Tibial nerve (tissue), 4 donors: ENCODE results near the gene SERTM1. TPM values are rescaled to one million over a fixed set of nuclear protein-coding genes. Genes with fewer than 3 reads are reported as not detected.

Experiments
- DNase-seq, 2 donors: peaks; one replicate each; pipeline ENCODE4 v3.0.0-alpha.2; 2019; ENCODE audit warnings: low spot score in 2 of 2
- H3K27ac ChIP-seq, 4 donors: fragments of 200-600 bp; sonication (generic) in 3 of 4; one replicate each; pipeline ENCODE4 v1.5.1; 2017 to 2019; ENCODE audit warnings: mild to moderate bottlenecking in 1 of 4
- H3K27me3 ChIP-seq, 2 donors: fragments of 200-600 bp; sonication (generic) in 1 of 2; one replicate each; pipeline versions ENCODE4 v1.5.1 to v1.6.0; 2017 to 2019
- H3K36me3 ChIP-seq, 3 donors: fragments of 200-600 bp; sonication (generic); one replicate each; pipeline ENCODE4 v1.5.1; 2018 to 2019
- H3K4me1 ChIP-seq, 4 donors: fragments of 200-600 bp; sonication (generic) in 3 of 4; one replicate each; pipeline ENCODE4 v1.5.1; 2017 to 2019
- H3K4me3 ChIP-seq, 4 donors: fragments of 200-600 bp; sonication (generic) in 3 of 4; one replicate each; pipeline ENCODE4 v1.5.1; 2017 to 2019; ENCODE audit warnings: mild to moderate bottlenecking in 1 of 4, moderate library complexity in 1 of 4
- H3K9me3 ChIP-seq, 4 donors: fragments of 200-600 bp; sonication (generic) in 3 of 4; one replicate each; pipeline ENCODE4 v1.5.1; 2017 to 2019
- EP300 ChIP-seq, 2 donors: sonication (generic); formaldehyde crosslinking; IDR thresholded peaks; one replicate each; pipeline ENCODE4 v1.6.1; 2017; ENCODE audit warnings: antibody characterized with exemption in 2 of 2, mild to moderate bottlenecking in 1 of 2
- POLR2A ChIP-seq, 2 donors: fragments of 450-650 bp; IDR thresholded peaks; one replicate each; pipeline ENCODE4 v1.6.1; 2017; ENCODE audit warnings: antibody characterized with exemption in 2 of 2, mild to moderate bottlenecking in 2 of 2, moderate library complexity in 2 of 2
- WGBS, 2 donors: methylation state at CpG; one replicate each; pipeline ENCODE4 v1.1.5; 2018; 5-methylcytosine and 5-hydroxymethylcytosine counted together
- total RNA-seq, 4 donors: library from RNA; depleted of rRNA; stranded (reverse); fragments of >200 nt; gene quantifications; one replicate each; pipeline ENCODE4 v1.1.0, GENCODE V29; 2016
- TF ChIP-seq, protein P1 (sequence below), 5 experiments: fragments of 200-600 bp in 3 of 5; fragments of 450-650 bp in 2 of 5; sonication (generic) in 3 of 5; IDR thresholded peaks; one replicate each; pipeline ENCODE4 v1.5.1; 2016 to 2019; ENCODE audit warnings: antibody characterized with exemption in 5 of 5, mild to moderate bottlenecking in 3 of 5, moderate library complexity in 2 of 5

Gene SERTM1
- total RNA-seq, 4 donors from 2014 or later, result 0.21 to 1.2 TPM; not detected in 2

GRCh38 chr13:36674337-36675212 is 755 bp downstream of the SERTM1 start:
- H3K27me3 ChIP-seq, result peaks cover 0 to 36% of the 10 kb centered on the region in 2 donors
- DNase-seq, result no peak
- peaks cover 0 to 19% (median 3%) of the 10 kb centered on the region in 4 donors for H3K4me1 ChIP-seq
- 8 to 12% methylated on average over 31 to 33 of the region's 33 CpGs for WGBS, 2 donors
- no peak overlapping the region for H3K27ac ChIP-seq
- H3K4me3 ChIP-seq, result peak overlapping the region in 1 of 4 donors; percentile 37
- H3K9me3 ChIP-seq, result no peaks in the 10 kb centered on the region
- TF ChIP-seq POLR2A (IDR thresholded peaks at IDR 0.05), result no peak
- no peak for TF ChIP-seq EP300 (IDR thresholded peaks at IDR 0.05)
- TF ChIP-seq, protein P1, sequence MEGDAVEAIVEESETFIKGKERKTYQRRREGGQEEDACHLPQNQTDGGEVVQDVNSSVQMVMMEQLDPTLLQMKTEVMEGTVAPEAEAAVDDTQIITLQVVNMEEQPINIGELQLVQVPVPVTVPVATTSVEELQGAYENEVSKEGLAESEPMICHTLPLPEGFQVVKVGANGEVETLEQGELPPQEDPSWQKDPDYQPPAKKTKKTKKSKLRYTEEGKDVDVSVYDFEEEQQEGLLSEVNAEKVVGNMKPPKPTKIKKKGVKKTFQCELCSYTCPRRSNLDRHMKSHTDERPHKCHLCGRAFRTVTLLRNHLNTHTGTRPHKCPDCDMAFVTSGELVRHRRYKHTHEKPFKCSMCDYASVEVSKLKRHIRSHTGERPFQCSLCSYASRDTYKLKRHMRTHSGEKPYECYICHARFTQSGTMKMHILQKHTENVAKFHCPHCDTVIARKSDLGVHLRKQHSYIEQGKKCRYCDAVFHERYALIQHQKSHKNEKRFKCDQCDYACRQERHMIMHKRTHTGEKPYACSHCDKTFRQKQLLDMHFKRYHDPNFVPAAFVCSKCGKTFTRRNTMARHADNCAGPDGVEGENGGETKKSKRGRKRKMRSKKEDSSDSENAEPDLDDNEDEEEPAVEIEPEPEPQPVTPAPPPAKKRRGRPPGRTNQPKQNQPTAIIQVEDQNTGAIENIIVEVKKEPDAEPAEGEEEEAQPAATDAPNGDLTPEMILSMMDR (IDR thresholded peaks at IDR 0.05), result no peak
- H3K36me3 ChIP-seq, result no peaks in the 10 kb centered on the region

GRCh38 chr13:36675213-36675536 is 1.4 kb downstream of the SERTM1 start:
- no peak overlapping the region for H3K27ac ChIP-seq
- H3K9me3 ChIP-seq, result no peaks in the 10 kb centered on the region
- TF ChIP-seq, protein P1 (IDR thresholded peaks at IDR 0.05), result no peak
- TF ChIP-seq EP300 (IDR thresholded peaks at IDR 0.05), result no peak
- TF ChIP-seq POLR2A (IDR thresholded peaks at IDR 0.05), result no peak
- H3K4me1 ChIP-seq, result peaks cover 0 to 19% (median 3%) of the 10 kb centered on the region in 4 donors
- H3K36me3 ChIP-seq, result no peaks in the 10 kb centered on the region
- DNase-seq, result no peak
- WGBS, 2 donors, result 26 to 50% methylated on average over 11 of the region's 11 CpGs
- H3K27me3 ChIP-seq, result peaks cover 0 to 35% of the 10 kb centered on the region in 2 donors
- H3K4me3 ChIP-seq, result no peak overlapping the region

- H3K4me3 ChIP-seq, result no peak overlapping the region
- peaks cover 0 to 3% of the 10 kb centered on the region in 2 donors for H3K27me3 ChIP-seq
- 56 to 63% methylated on average over 6 of the region's 6 CpGs for WGBS, 2 donors
- H3K36me3 ChIP-seq, result no peaks in the 10 kb centered on the region
- H3K9me3 ChIP-seq, result no peaks in the 10 kb centered on the region
- no peak for DNase-seq
- no peak overlapping the region for H3K27ac ChIP-seq
- H3K4me1 ChIP-seq, result no peaks in the 10 kb centered on the region
- TF ChIP-seq EP300 (IDR thresholded peaks at IDR 0.05) (no peak), POLR2A (IDR thresholded peaks at IDR 0.05) (no peak)
- TF ChIP-seq, protein P1 (IDR thresholded peaks at IDR 0.05), result no peak
Observed at GRCh38 chr13:36680913-36681312, 7.1 kb downstream of the SERTM1 start.

GRCh38 chr13:36681894-36682624 is 8.2 kb downstream of the SERTM1 start:
- peaks cover 0 to 3% of the 10 kb centered on the region in 2 donors for H3K27me3 ChIP-seq
- no peaks in the 10 kb centered on the region for H3K36me3 ChIP-seq
- DNase-seq, result no peak
- no peak overlapping the region for H3K4me3 ChIP-seq
- H3K27ac ChIP-seq, result no peak overlapping the region
- no peaks in the 10 kb centered on the region for H3K9me3 ChIP-seq
- no peaks in the 10 kb centered on the region for H3K4me1 ChIP-seq
- TF ChIP-seq EP300 (IDR thresholded peaks at IDR 0.05) (no peak), POLR2A (IDR thresholded peaks at IDR 0.05) (no peak)
- TF ChIP-seq, protein P1 (IDR thresholded peaks at IDR 0.05), result no peak

DNA sequence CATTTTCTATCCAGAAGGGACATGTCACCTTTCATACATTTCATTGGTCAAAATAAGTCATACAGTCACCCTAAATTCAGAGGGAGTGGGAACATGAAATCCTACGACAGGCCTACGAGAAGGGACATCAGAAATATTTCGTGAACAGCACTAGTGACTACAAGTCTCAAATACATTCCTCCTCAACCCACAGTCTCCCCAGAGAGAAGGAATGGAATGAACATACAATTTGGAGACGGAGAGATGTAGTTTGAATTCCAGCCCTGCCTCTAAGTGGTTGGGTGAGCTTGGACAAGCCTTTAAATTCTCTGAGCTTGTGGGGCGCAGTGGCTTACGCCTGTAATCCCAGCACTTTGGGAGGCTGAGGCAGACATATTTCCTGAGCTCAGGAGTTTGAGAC is 9.9 kb downstream of the SERTM1 start:
- no peak for DNase-seq
- no peak overlapping the region for H3K4me3 ChIP-seq
- no peak overlapping the region for H3K27ac ChIP-seq
- H3K4me1 ChIP-seq, result no peaks in the 10 kb centered on the region
- no peaks in the 10 kb centered on the region for H3K9me3 ChIP-seq
- TF ChIP-seq POLR2A (IDR thresholded peaks at IDR 0.05) (no peak), EP300 (IDR thresholded peaks at IDR 0.05) (no peak)
- TF ChIP-seq, protein P1 (IDR thresholded peaks at IDR 0.05), result no peak
- H3K36me3 ChIP-seq, result no peaks in the 10 kb centered on the region
- peaks cover 0 to 3% of the 10 kb centered on the region in 2 donors for H3K27me3 ChIP-seq
- WGBS, 2 donors, result 77 to 88% methylated on average over 6 of the region's 6 CpGs
